ENCODE results near the gene CTU2. TPM values are rescaled to one million over a fixed set of nuclear protein-coding genes. Genes with fewer than 3 reads are reported as not detected.

CTU2 gene
- total and polyA plus RNA-seq, 2 of the 8 experiments (the other 6 are each of a cell fraction or from before 2014, with no cell fraction given): 32.7 to 42.9 TPM

DNA sequence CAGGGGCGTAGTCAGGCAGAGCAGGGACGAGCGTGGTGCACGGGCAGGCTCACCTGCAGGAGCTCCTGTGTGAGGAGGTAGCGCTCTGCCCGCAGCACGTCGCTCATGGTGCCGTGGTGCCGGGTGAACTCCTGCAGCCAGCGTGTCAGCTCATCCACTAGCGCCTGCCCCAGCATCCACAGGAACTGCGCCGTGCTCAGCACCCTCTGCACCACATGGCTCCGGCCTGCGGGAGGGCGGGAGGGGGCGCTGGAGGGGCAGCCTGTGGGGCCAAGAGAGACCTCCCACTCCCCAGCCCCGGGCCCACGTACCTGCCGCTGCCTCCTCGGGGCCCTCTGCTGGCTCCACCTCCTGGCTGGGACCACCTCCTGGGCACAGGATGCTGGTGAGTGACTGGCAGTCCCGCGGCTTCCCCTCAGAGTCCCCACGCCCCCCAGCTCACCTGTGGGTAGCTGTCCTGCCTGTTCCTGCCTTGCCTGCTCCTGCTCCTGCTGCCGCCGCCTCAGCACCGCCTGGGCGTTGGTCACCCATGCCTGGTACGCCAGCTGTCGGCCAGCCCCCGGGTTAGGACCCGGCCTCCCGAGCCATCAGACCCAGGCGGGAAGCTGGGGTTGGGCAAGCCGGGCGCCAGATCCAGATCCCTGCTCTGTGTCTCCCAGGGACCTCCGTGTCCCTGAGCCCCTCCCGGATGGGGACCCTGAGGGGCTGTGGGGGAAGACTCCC, 16.6 kb downstream of the CTU2 start (continued):
- TF ChIP-seq, protein P1, sequence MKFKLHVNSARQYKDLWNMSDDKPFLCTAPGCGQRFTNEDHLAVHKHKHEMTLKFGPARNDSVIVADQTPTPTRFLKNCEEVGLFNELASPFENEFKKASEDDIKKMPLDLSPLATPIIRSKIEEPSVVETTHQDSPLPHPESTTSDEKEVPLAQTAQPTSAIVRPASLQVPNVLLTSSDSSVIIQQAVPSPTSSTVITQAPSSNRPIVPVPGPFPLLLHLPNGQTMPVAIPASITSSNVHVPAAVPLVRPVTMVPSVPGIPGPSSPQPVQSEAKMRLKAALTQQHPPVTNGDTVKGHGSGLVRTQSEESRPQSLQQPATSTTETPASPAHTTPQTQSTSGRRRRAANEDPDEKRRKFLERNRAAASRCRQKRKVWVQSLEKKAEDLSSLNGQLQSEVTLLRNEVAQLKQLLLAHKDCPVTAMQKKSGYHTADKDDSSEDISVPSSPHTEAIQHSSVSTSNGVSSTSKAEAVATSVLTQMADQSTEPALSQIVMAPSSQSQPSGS (IDR thresholded peaks at IDR 0.05; ENCODE audit: low read length): no peak
- TF ChIP-seq BRCA1 (IDR thresholded peaks at IDR 0.05; ENCODE audit: low read depth, low read length) (no peak), GABPA (IDR thresholded peaks at IDR 0.05; ENCODE audit: borderline replicate concordance, insufficient read depth, low read length) (no peak), FOSL1 (IDR thresholded peaks at IDR 0.05; ENCODE audit: insufficient read depth, low read depth, low read length) (no peak), CEBPB (IDR thresholded peaks at IDR 0.05; ENCODE audit: low read depth, low read length) (no peak), TBP (IDR thresholded peaks at IDR 0.05; ENCODE audit: low read depth, low read length) (no peak)

Data from H1 (cell line).